Uterus (tissue), 4 donors: ENCODE data around the gene METTL26. TPM values are rescaled to one million over a fixed set of nuclear protein-coding genes. Genes with fewer than 3 reads are reported as not detected.

Experiments
- DNase-seq, 2 donors: peaks; one replicate each; pipeline ENCODE4 v3.0.0-alpha.2; 2019 to 2020
- H3K27ac ChIP-seq, 2 donors: fragments of 200-600 bp; sonication (generic); 1 replicate in 1 of 2; 2 replicates in 1 of 2; pipeline ENCODE4 v1.5.1; 2016 to 2018
- H3K27me3 ChIP-seq, 2 donors: fragments of 200-600 bp; sonication (generic); one replicate each; pipeline ENCODE4 v1.5.1; 2018 to 2019; ENCODE audit warnings: control low read depth in 1 of 2
- H3K36me3 ChIP-seq, 2 donors: fragments of 200-600 bp; sonication (generic); one replicate each; pipeline ENCODE4 v1.5.1; 2019; ENCODE audit warnings: control low read depth in 1 of 2
- H3K4me1 ChIP-seq, 2 donors: fragments of 200-600 bp; sonication (generic); one replicate each; pipeline ENCODE4 v1.5.1; 2018 to 2019; ENCODE audit warnings: control low read depth in 1 of 2
- H3K4me3 ChIP-seq, 2 donors: fragments of 200-600 bp; sonication (generic); 1 replicate in 1 of 2; 2 replicates in 1 of 2; pipeline ENCODE4 v1.5.1; 2018 to 2019; ENCODE audit warnings: mild to moderate bottlenecking in 1 of 2
- H3K9me3 ChIP-seq, 2 donors: fragments of 200-600 bp; sonication (generic); one replicate each; pipeline ENCODE4 v1.5.1; 2019; ENCODE audit warnings: control low read depth in 1 of 2
- POLR2A ChIP-seq, 2 donors: fragments of 450-650 bp; IDR thresholded peaks; one replicate each; pipeline ENCODE4 v1.6.1; 2016; ENCODE audit warnings: antibody characterized with exemption in 2 of 2, mild to moderate bottlenecking in 1 of 2, moderate library complexity in 1 of 2
- intact Hi-C: fragments of 100-400 bp; cut with DNase I; formaldehyde crosslinking; loops from one replicate; pipeline ENCODE4 v1.15.1; 2023; ENCODE audit warnings: low total_unique reads
- total RNA-seq, 4 donors: library from RNA; depleted of rRNA in 3 of 4; stranded (reverse); fragments of >200 nt in 3 of 4; gene quantifications; one replicate each; pipeline versions ENCODE4 v1.1.0 to v1.2.4, GENCODE V29; 2014 to 2023
- TF ChIP-seq, protein P1 (sequence below), 4 experiments: fragments of 200-600 bp in 2 of 4; fragments of 450-650 bp in 2 of 4; sonication (generic) in 2 of 4; IDR thresholded peaks; one replicate each; pipeline ENCODE4 v1.5.1; 2016 to 2019; ENCODE audit warnings: antibody characterized with exemption in 4 of 4, mild to moderate bottlenecking in 2 of 4, moderate library complexity in 1 of 4
- donor health status: DM: yes; HTN: yes; CAD: no.

The METTL26 gene
- total RNA-seq, 4 donors from 2014 or later, result 29.5 to 171 (median 97.1) TPM

DNA sequence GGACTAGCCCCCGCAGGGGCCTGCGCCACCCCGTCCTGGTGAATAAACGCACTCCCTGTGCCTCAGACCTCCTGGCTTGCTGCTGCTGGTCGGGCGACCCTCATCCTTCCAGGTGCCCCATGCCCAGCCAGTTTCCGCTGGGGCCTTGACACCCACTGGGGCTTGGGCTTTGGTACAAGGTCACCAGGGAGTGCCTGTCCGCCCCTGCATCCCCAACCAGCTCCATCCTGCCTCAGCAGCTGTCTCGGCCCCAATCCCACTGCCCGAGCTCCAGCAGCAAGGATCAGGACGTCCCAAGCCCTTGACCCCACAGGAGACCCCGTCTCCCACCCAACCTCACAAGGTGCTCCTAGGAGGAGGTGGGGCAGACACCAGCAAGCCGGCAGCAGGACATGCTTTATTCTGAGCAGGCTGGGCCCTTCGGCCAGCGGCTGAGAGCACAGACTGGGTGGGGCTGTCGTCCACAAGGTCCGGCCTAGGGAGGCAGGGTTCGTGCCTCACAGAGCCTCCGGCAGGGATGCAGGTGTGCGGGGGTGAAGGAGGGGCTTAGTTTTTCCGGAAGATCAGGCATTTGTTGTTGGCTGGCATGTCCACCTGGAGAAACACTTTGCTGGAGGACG, 1.9 kb downstream of the METTL26 start:
- no peak for TF ChIP-seq POLR2A (IDR thresholded peaks at IDR 0.05)
- TF ChIP-seq, protein P1, sequence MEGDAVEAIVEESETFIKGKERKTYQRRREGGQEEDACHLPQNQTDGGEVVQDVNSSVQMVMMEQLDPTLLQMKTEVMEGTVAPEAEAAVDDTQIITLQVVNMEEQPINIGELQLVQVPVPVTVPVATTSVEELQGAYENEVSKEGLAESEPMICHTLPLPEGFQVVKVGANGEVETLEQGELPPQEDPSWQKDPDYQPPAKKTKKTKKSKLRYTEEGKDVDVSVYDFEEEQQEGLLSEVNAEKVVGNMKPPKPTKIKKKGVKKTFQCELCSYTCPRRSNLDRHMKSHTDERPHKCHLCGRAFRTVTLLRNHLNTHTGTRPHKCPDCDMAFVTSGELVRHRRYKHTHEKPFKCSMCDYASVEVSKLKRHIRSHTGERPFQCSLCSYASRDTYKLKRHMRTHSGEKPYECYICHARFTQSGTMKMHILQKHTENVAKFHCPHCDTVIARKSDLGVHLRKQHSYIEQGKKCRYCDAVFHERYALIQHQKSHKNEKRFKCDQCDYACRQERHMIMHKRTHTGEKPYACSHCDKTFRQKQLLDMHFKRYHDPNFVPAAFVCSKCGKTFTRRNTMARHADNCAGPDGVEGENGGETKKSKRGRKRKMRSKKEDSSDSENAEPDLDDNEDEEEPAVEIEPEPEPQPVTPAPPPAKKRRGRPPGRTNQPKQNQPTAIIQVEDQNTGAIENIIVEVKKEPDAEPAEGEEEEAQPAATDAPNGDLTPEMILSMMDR (IDR thresholded peaks at IDR 0.05), result no peak
- H3K4me1 ChIP-seq, result peaks cover 0 to 15% of the 10 kb centered on the region in 2 donors
- H3K27me3 ChIP-seq, result no peaks in the 10 kb centered on the region
- H3K4me3 ChIP-seq, result no peak overlapping the region
- H3K9me3 ChIP-seq, result no peaks in the 10 kb centered on the region
- intact Hi-C loops, result no loop called here
- DNase-seq, result no peak
- H3K27ac ChIP-seq, result no peak overlapping the region
- H3K36me3 ChIP-seq, result no peaks in the 10 kb centered on the region

DNA sequence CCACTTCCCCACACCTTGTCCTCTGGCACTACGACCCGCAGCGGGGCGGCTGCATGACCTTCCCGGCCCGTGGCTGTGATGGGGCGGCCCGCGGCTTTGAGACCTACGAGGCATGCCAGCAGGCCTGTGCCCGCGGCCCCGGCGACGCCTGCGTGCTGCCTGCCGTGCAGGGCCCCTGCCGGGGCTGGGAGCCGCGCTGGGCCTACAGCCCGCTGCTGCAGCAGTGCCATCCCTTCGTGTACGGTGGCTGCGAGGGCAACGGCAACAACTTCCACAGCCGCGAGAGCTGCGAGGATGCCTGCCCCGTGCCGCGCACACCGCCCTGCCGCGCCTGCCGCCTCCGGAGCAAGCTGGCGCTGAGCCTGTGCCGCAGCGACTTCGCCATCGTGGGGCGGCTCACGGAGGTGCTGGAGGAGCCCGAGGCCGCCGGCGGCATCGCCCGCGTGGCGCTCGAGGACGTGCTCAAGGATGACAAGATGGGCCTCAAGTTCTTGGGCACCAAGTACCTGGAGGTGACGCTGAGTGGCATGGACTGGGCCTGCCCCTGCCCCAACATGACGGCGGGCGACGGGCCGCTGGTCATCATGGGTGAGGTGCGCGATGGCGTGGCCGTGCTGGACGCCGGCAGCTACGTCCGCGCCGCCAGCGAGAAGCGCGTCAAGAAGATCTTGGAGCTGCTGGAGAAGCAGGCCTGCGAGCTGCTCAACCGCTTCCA, 2.6 kb downstream of the METTL26 start:
- TF ChIP-seq, protein P1 (IDR thresholded peaks at IDR 0.05), result no peak
- no peak for TF ChIP-seq POLR2A (IDR thresholded peaks at IDR 0.05)
- intact Hi-C loops, result no loop called here
- Histone ChIP-seq H3K27ac (no peak overlapping the region), H3K27me3 (no peaks in the 10 kb centered on the region), H3K36me3 (no peaks in the 10 kb centered on the region), H3K4me1 (peaks cover 0 to 15% of the 10 kb centered on the region in 2 donors), H3K9me3 (no peaks in the 10 kb centered on the region), H3K4me3 (no peak overlapping the region)
- DNase-seq, result no peak

DNA sequence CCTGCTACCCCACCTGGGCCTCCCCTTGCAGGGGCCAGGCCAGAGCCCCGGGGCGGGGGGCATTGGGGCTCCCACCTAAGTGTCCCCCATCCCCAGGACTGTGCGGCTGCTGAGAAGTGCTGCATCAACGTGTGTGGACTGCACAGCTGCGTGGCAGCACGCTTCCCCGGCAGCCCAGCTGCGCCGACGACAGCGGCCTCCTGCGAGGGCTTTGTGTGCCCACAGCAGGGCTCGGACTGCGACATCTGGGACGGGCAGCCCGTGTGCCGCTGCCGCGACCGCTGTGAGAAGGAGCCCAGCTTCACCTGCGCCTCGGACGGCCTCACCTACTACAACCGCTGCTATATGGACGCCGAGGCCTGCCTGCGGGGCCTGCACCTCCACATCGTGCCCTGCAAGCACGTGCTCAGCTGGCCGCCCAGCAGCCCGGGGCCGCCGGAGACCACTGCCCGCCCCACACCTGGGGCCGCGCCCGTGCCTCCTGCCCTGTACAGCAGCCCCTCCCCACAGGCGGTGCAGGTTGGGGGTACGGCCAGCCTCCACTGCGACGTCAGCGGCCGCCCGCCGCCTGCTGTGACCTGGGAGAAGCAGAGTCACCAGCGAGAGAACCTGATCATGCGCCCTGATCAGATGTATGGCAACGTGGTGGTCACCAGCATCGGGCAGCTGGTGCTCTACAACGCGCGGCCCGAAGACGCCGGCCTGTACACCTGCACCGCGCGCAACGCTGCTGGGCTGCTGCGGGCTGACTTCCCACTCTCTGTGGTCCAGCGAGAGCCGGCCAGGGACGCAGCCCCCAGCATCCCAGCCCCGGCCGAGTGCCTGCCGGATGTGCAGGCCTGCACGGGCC, 3.4 kb downstream of the METTL26 start:
- intact Hi-C loops, result no loop called here

DNA sequence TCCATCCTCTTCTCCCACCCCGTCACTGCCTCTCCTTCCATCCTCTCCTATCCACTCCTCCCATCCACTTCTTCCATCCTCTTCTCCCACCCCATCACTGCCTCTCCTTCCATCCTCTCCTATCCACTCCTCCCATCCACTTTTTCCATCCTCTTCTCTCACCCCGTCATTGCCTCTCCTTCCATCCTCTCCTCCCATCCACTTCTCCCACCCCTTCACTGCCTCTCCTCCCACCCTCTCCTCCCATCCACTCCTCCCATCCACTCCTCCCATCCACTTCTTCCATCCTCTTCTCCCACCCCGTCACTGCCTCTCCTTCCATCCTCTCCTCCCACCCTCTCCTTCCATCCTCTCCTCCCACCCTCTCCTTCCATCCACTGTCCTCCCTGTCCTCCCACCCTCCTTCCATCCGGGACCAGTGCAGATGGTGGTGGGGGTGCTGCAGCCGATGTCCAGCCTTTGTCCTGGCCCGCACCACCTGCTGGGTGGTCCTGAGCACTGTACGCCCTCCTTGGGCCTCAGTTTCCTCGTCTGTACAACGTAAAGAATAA, 4.2 kb downstream of the METTL26 start:
- no peaks in the 10 kb centered on the region for H3K27me3 ChIP-seq
- no peak overlapping the region for H3K27ac ChIP-seq
- peaks cover 0 to 13% of the 10 kb centered on the region in 2 donors for H3K4me1 ChIP-seq
- intact Hi-C loops, result no loop called here
- DNase-seq, result no peak
- no peaks in the 10 kb centered on the region for H3K9me3 ChIP-seq
- H3K4me3 ChIP-seq, result no peak overlapping the region
- no peak for TF ChIP-seq POLR2A (IDR thresholded peaks at IDR 0.05)
- TF ChIP-seq, protein P1 (IDR thresholded peaks at IDR 0.05), result no peak
- no peaks in the 10 kb centered on the region for H3K36me3 ChIP-seq

More for the DNA sequence above, 3.4 kb downstream of the METTL26 start:
- Histone ChIP-seq H3K4me3 (no peak overlapping the region), H3K4me1 (peaks cover 0 to 15% of the 10 kb centered on the region in 2 donors), H3K27me3 (no peaks in the 10 kb centered on the region), H3K36me3 (no peaks in the 10 kb centered on the region), H3K27ac (no peak overlapping the region), H3K9me3 (no peaks in the 10 kb centered on the region)
- DNase-seq, result no peak
- TF ChIP-seq POLR2A (IDR thresholded peaks at IDR 0.05), result no peak
- TF ChIP-seq, protein P1 (IDR thresholded peaks at IDR 0.05), result no peak
